HCT116 (cell line): ENCODE data around the gene SORBS1. TPM values are rescaled to one million over a fixed set of nuclear protein-coding genes. Genes with fewer than 3 reads are reported as not detected.
A peak's percentile ranks its signal among the peaks of the same experiment; 100 is the strongest.

Experiments used
- CBX3 ChIP-seq: IDR thresholded peaks from 2 replicates; pipeline ENCODE4 v1.6.1; 2012; ENCODE audit warnings: low read depth
- ELF1 ChIP-seq: IDR thresholded peaks from 2 replicates; pipeline ENCODE4 v1.6.1; 2012; ENCODE audit warnings: low read depth, borderline replicate concordance
- EZH2 ChIP-seq: fragments of 200-600 bp; sonication (generic); IDR thresholded peaks from 2 replicates; pipeline ENCODE4 v1.6.1; 2017; ENCODE audit warnings: antibody characterized with exemption, mixed run types
- POLR2A ChIP-seq: IDR thresholded peaks from 2 replicates; pipeline ENCODE4 v1.7.0; 2011; ENCODE audit warnings: borderline replicate concordance; ENCODE audit not compliant: insufficient read depth, insufficient read length; ENCODE audit errors: extremely low read depth
- POLR2AphosphoS5 ChIP-seq: IDR thresholded peaks from 2 replicates; pipeline ENCODE4 v1.6.1; 2011; ENCODE audit warnings: mild to moderate bottlenecking, low read depth, low read length, moderate library complexity
- REST ChIP-seq: IDR thresholded peaks from 2 replicates; pipeline ENCODE4 v1.6.1; 2012; ENCODE audit warnings: low read depth
- SIN3A ChIP-seq: IDR thresholded peaks from 2 replicates; pipeline ENCODE4 v1.6.1; 2012; ENCODE audit warnings: low read depth
- YY1 ChIP-seq: IDR thresholded peaks from 2 replicates; pipeline ENCODE4 v1.6.1; 2011; ENCODE audit warnings: low read length, low read depth, moderate library complexity, mild to moderate bottlenecking; ENCODE audit not compliant: insufficient replicate concordance; ENCODE audit errors: extremely low read depth
- ZNF274 ChIP-seq: fragments of 200-500 bp; sonication (Bioruptor generic); IDR thresholded peaks from 2 replicates; pipeline ENCODE4 v1.6.1; 2014; ENCODE audit warnings: mild to moderate bottlenecking, low read depth, low read length, inconsistent platforms
- total RNA-seq: library from RNA; stranded (reverse); gene quantifications from one replicate; pipeline ENCODE4 v1.2.1, GENCODE V29; 2021; ENCODE audit not compliant: unreplicated experiment
- TF ChIP-seq, protein P1 (sequence below): IDR thresholded peaks from 2 replicates; pipeline ENCODE4 v1.6.1; 2012

Gene SORBS1
- total RNA-seq, 1 experiment from 2014 or later = 3.4 TPM

GRCh38 chr10:95290461-95291364, 270.5 kb downstream of the SORBS1 start, which contains the start of gene PDLIM1 (continued):
- TF ChIP-seq ELF1 (no peak), ZNF274 (no peak), YY1 (no peak), EZH2 (no peak), CBX3 (no peak), SIN3A (no peak), REST (no peak), POLR2AphosphoS5 (peak; percentile 77), POLR2A (peak; percentile 22)
- TF ChIP-seq, protein P1, sequence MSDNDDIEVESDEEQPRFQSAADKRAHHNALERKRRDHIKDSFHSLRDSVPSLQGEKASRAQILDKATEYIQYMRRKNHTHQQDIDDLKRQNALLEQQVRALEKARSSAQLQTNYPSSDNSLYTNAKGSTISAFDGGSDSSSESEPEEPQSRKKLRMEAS = no peak; the same call in 1 of the 2 replicates
